SK-N-SH (cell line): ENCODE measurements around the gene XG. TPM values are rescaled to one million over a fixed set of nuclear protein-coding genes. Genes with fewer than 3 reads are reported as not detected.

Experiments
- CTCF ChIA-PET: fragments of 300-600, 350-600 bp; formaldehyde crosslinking; extraction: SDS; loops from one replicate; lab custom pipeline; 2021; lab: Yijun Ruan, JAX
- POLR2A ChIA-PET: fragments of 350-600 bp; sonication (Branson Sonifier 250); formaldehyde crosslinking; extraction: SDS; loops from one replicate; lab custom pipeline; 2020; ENCODE audit warnings: antibody characterized with exemption, inconsistent platforms; lab: Yijun Ruan, JAX
- DNase-seq: peaks from one replicate; pipeline ENCODE4 v3.0.0; 2012
- H2AFZ ChIP-seq: fragments of 200-600 bp; sonication (generic); 2 replicates; pipeline ENCODE4 v1.8.1; 2016; ENCODE audit warnings: antibody characterized with exemption, mild to moderate bottlenecking, low read depth
- H3F3A ChIP-seq: fragments of 200-600 bp; sonication (generic); replicated peaks from 2 replicates; pipeline ENCODE3; 2016; ENCODE audit warnings: antibody characterized with exemption, mild to moderate bottlenecking; ENCODE audit not compliant: insufficient read depth
- H3K27ac ChIP-seq, 2 experiments: fragments of 200-500 bp in 1 of 2; fragments of 200-600 bp in 1 of 2; sonication (Bioruptor generic) in 1 of 2; sonication (generic), shearing (Covaris generic) in 1 of 2; 2 replicates each; pipeline versions ENCODE4 v1.5.1 to v1.6.1; 2014 to 2016; ENCODE audit warnings: low read depth in 2 of 2, inconsistent platforms in 1 of 2, low read length in 1 of 2, mild to moderate bottlenecking in 1 of 2, mixed read lengths in 1 of 2
- H3K27me3 ChIP-seq: fragments of 200-600 bp; sonication (generic), shearing (Covaris generic); 2 replicates; pipeline ENCODE4 v1.6.1; 2016; ENCODE audit warnings: mixed run types; ENCODE audit not compliant: insufficient read depth
- H3K36me3 ChIP-seq, 2 experiments: fragments of 200-500 bp in 1 of 2; fragments of 200-600 bp in 1 of 2; sonication (Bioruptor generic) in 1 of 2; sonication (generic) in 1 of 2; replicated peaks in 1 of 2; 2 replicates each; pipeline versions ENCODE3 to v1.5.1; 2014 to 2016; ENCODE audit warnings: low read length in 1 of 2, mild to moderate bottlenecking in 1 of 2; ENCODE audit not compliant: insufficient read depth in 2 of 2, control insufficient read depth in 1 of 2
- H3K4me1 ChIP-seq, 2 experiments: fragments of 200-500 bp in 1 of 2; fragments of 200-600 bp in 1 of 2; sonication (Bioruptor generic) in 1 of 2; sonication (generic), shearing (Covaris generic) in 1 of 2; 2 replicates each; pipeline versions ENCODE4 v1.5.1 to v1.6.1; 2014 to 2016; ENCODE audit warnings: low read depth in 1 of 2, low read length in 1 of 2, mixed run types in 1 of 2; ENCODE audit not compliant: insufficient read depth in 2 of 2, control insufficient read depth in 1 of 2
- H3K4me2 ChIP-seq: fragments of 200-600 bp; sonication (generic), shearing (Covaris generic); 2 replicates; pipeline ENCODE4 v1.6.1; 2017; ENCODE audit warnings: mixed run types
- H3K4me3 ChIP-seq, 2 experiments: fragments of 200-500 bp in 1 of 2; fragments of 200-600 bp in 1 of 2; sonication (Bioruptor generic) in 1 of 2; sonication (generic), shearing (Covaris generic) in 1 of 2; 2 replicates each; pipeline versions ENCODE4 v1.5.1 to v1.8.1; 2014 to 2016; ENCODE audit warnings: low read depth in 2 of 2, inconsistent platforms in 1 of 2, low read length in 1 of 2, mild to moderate bottlenecking in 1 of 2, mixed read lengths in 1 of 2, moderate library complexity in 1 of 2
- H3K79me2 ChIP-seq: fragments of 200-600 bp; sonication (generic); 2 replicates; pipeline ENCODE4 v1.8.1; 2017; ENCODE audit warnings: mild to moderate bottlenecking; ENCODE audit not compliant: insufficient read depth
- H3K9ac ChIP-seq: fragments of 200-600 bp; sonication (generic); 2 replicates; pipeline ENCODE4 v1.6.1; 2017; ENCODE audit warnings: mixed run types
- H3K9me2 ChIP-seq: fragments of 200-600 bp; sonication (generic); 2 replicates; pipeline ENCODE4 v1.6.1; 2017; ENCODE audit warnings: mixed run types
- H3K9me3 ChIP-seq: fragments of 200-600 bp; sonication (generic); 2 replicates; pipeline ENCODE4 v1.6.1; 2017; ENCODE audit warnings: mixed run types, mild to moderate bottlenecking, moderate library complexity
- H4K20me1 ChIP-seq: fragments of 200-600 bp; sonication (generic); 2 replicates; pipeline ENCODE4 v1.6.1; 2017; ENCODE audit warnings: mild to moderate bottlenecking, mixed run types; ENCODE audit not compliant: insufficient read depth
- CHD2 ChIP-seq: fragments of 150-350 bp; IDR thresholded peaks from 2 replicates; pipeline ENCODE4 v1.6.1; 2018; ENCODE audit warnings: low read length; ENCODE audit not compliant: partially characterized antibody
- EP300 ChIP-seq, 2 experiments: IDR thresholded peaks; 2 replicates each; pipeline versions ENCODE4 v1.4.0 to v1.6.1; 2012; ENCODE audit warnings: borderline replicate concordance in 1 of 2, low read depth in 1 of 2, low read length in 1 of 2
- EZH2phosphoT487 ChIP-seq: fragments of 200-600 bp; sonication (generic); IDR thresholded peaks from 2 replicates; pipeline ENCODE4 v1.6.1; 2017; ENCODE audit warnings: low read depth, mixed run types, mild to moderate bottlenecking, antibody characterized with exemption, moderate library complexity, borderline replicate concordance
- FOSL2 ChIP-seq: IDR thresholded peaks from 2 replicates; pipeline ENCODE4 v1.4.0; 2012; ENCODE audit warnings: low read depth, mild to moderate bottlenecking, moderate library complexity, borderline replicate concordance
- FOXM1 ChIP-seq: IDR thresholded peaks from 2 replicates; pipeline ENCODE4 v1.4.0; 2012; ENCODE audit warnings: low read depth, mild to moderate bottlenecking
- GABPA ChIP-seq: IDR thresholded peaks from 2 replicates; pipeline ENCODE4 v1.4.0; 2012; ENCODE audit warnings: low read depth, mild to moderate bottlenecking
- MAX ChIP-seq: IDR thresholded peaks from 2 replicates; pipeline ENCODE4 v1.4.0; 2012; ENCODE audit warnings: low read depth
- MEF2A ChIP-seq: IDR thresholded peaks from 2 replicates; pipeline ENCODE4 v1.4.0; 2012; ENCODE audit warnings: low read depth, borderline replicate concordance
- PBX3 ChIP-seq: IDR thresholded peaks from 2 replicates; pipeline ENCODE4; 2012
- POLR2AphosphoS5 ChIP-seq: IDR thresholded peaks from 2 replicates; pipeline ENCODE4 v1.6.1; 2012; ENCODE audit warnings: low read depth, low read length
- RCOR1 ChIP-seq: fragments of 150-350 bp; IDR thresholded peaks from 2 replicates; pipeline ENCODE4 v1.6.1; 2017; ENCODE audit warnings: antibody characterized with exemption, low read length
- REST ChIP-seq: IDR thresholded peaks from 2 replicates; pipeline ENCODE4 v1.6.1; 2012; ENCODE audit warnings: mild to moderate bottlenecking, low read depth, low read length, moderate library complexity
- RFX5 ChIP-seq: IDR thresholded peaks from 2 replicates; pipeline ENCODE4 v1.6.1; 2012; ENCODE audit warnings: mild to moderate bottlenecking, improper control_type of control experiment, low read length
- RXRA ChIP-seq: IDR thresholded peaks from 2 replicates; pipeline ENCODE4 v1.4.0; 2012; ENCODE audit warnings: low read depth, mild to moderate bottlenecking, borderline replicate concordance
- TAF1 ChIP-seq: IDR thresholded peaks from 2 replicates; pipeline ENCODE4 v1.6.1; 2012; ENCODE audit warnings: low read depth, mild to moderate bottlenecking, low read length, moderate library complexity, borderline replicate concordance
- TCF12 ChIP-seq: IDR thresholded peaks from 2 replicates; pipeline ENCODE4 v1.4.0; 2012
- ZBTB33 ChIP-seq: IDR thresholded peaks from 2 replicates; pipeline ENCODE4 v1.4.0; 2012; ENCODE audit warnings: low read depth, borderline replicate concordance
- WGBS: methylation state at CpG from one replicate; pipeline ENCODE4 v1.1.6; 2017; ENCODE audit warnings: low lambda C conversion rate; 5-methylcytosine and 5-hydroxymethylcytosine counted together
- polyA plus RNA-seq, 3 experiments: library from polyadenylated mRNA; depleted of rRNA; stranded (reverse); fragments of >200 nt; gene quantifications; 2 replicates each; pipeline ENCODE4 v1.2.3, GENCODE V29; 2012

Gene XG
- polyA plus RNA-seq, 1 of the 3 experiments (the other 2 are of a cell fraction): 0.76 TPM

GRCh38 chrX:2823795-2824386 lies 72.1 kb downstream of the XG start:
- Histone ChIP-seq H2AFZ (no peak overlapping the region), H3K4me3 (no peak overlapping the region), H3K4me2 (no peak overlapping the region), H3K9me3 (no peaks in the 10 kb centered on the region), H3K27ac (no peak overlapping the region), H3K9me2 (no peaks in the 10 kb centered on the region), H3F3A (peaks cover 4% of the 10 kb centered on the region), H3K9ac (no peak overlapping the region), H3K79me2 (no peaks in the 10 kb centered on the region), H3K4me1 (no peaks in the 10 kb centered on the region; a peak in 1 of 4 replicates), H3K36me3 (no peaks in the 10 kb centered on the region), H4K20me1 (no peaks in the 10 kb centered on the region), H3K27me3 (peaks cover 7% of the 10 kb centered on the region; the same call in 1 of the 2 replicates)
- TF ChIP-seq RFX5 (no peak), TAF1 (no peak), POLR2AphosphoS5 (no peak), EZH2phosphoT487 (no peak), FOXM1 (no peak), RXRA (no peak), TCF12 (no peak), EP300 (IDR thresholded peaks at IDR 0.05; ENCODE audit: borderline replicate concordance in 1 of 2, low read depth in 1 of 2, low read length in 1 of 2) (no peak), PBX3 (no peak), FOSL2 (no peak), MAX (no peak), ZBTB33 (no peak), CHD2 (no peak), REST (no peak), RCOR1 (no peak), GABPA (no peak), MEF2A (no peak)
- CTCF ChIA-PET: no interaction called here
- 27% methylated on average over 13 of the region's 13 CpGs for WGBS
- POLR2A ChIA-PET: interaction anchor here (0.5 kb wide), 1 partner anchor 839 kb away, joined by 3 read pairs; no protein-coding TSS in a partner anchor
- DNase-seq: no peak
